PC-3 (cell line): ENCODE data around the gene IL1RAPL2.

Experiments
- CTCF ChIP-seq: fragments of 300-600 bp; sonication (generic); conservative IDR thresholded peaks from 2 replicates; pipeline ENCODE4 v1.5.1; 2017; ENCODE audit warnings: antibody characterized with exemption, low read depth, mild to moderate bottlenecking, low read length
- EZH2 ChIP-seq: fragments of 300-600 bp; sonication (generic); IDR thresholded peaks from one replicate; pipeline ENCODE4 v1.6.1; 2017; ENCODE audit warnings: antibody characterized with exemption, mild to moderate bottlenecking, low read length; ENCODE audit not compliant: unreplicated experiment
- EZH2phosphoT487 ChIP-seq: fragments of 300-600 bp; sonication (generic); IDR thresholded peaks from 2 replicates; pipeline ENCODE4 v1.6.1; 2018; ENCODE audit warnings: mild to moderate bottlenecking, antibody characterized with exemption, low read length, borderline replicate concordance

GRCh38 chrX:105167233-105167632 is 601.2 kb downstream of the IL1RAPL2 start:
- TF ChIP-seq CTCF, result no peak
- no peak for TF ChIP-seq EZH2
- TF ChIP-seq EZH2phosphoT487, result no peak
